Stimulated activated effector memory CD8-positive, alpha-beta T cell treated with anti-CD3 and anti-CD28 coated beads, Interleukin-12 subunit alpha, Interleukin-12 subunit beta, amount 100 ng/mL, for 72 hours (primary cell): ENCODE measurements around the gene ADGRB2.

Source experiments
- ATAC-seq: fragments of 150-1000 bp; cut with Tn5 transposase; 2 replicates; pipeline ENCODE4 v1.10.0; 2021
- DNase-seq, 2 donors: peaks; one replicate each; pipeline ENCODE4 v3.0.0; 2021 to 2022; ENCODE audit warnings: low spot score in 2 of 2
- H3K27ac Mint-ChIP-seq: one replicate; pipeline ENCODE4 v1.8.0; 2022; ENCODE audit warnings: mild to moderate bottlenecking, mixed read lengths
- H3K36me3 Mint-ChIP-seq: one replicate; pipeline ENCODE4 v1.8.0; 2022; ENCODE audit warnings: mild to moderate bottlenecking, mixed read lengths
- H3K4me1 Mint-ChIP-seq: one replicate; pipeline ENCODE4 v1.8.0; 2022; ENCODE audit warnings: mixed read lengths
- H3K4me3 Mint-ChIP-seq: one replicate; pipeline ENCODE4 v1.8.0; 2022; ENCODE audit warnings: mild to moderate bottlenecking, mixed read lengths
- H3K9me3 Mint-ChIP-seq: one replicate; pipeline ENCODE4 v1.8.0; 2022; ENCODE audit warnings: mixed read lengths

ADGRB2 gene

GRCh38 chr1:31703431-31704270 lies 60.5 kb downstream of the ADGRB2 start, which contains the start of gene COL16A1:
Gene COL16A1 (minus strand): TSS chr1:31704017. CDS start chr1:31702193, 1,824 bp downstream.
- Mint-ChIP-seq H3K27ac (peak within 1 kb of the TSS; percentile 81), H3K4me3 (peak within 1 kb of the TSS; percentile 60), H3K4me1 (peaks cover 74% of the 10 kb centered on the region), H3K36me3 (peaks cover 11% of the 10 kb centered on the region), H3K9me3 (no peaks in the 10 kb centered on the region)
- ATAC-seq (no peak), DNase-seq (no peak)

- no peak overlapping the region for H3K4me3 Mint-ChIP-seq
- no peak overlapping the region for H3K27ac Mint-ChIP-seq
- H3K9me3 Mint-ChIP-seq: no peaks in the 10 kb centered on the region
- ATAC-seq (no peak), DNase-seq (no peak)
- H3K4me1 Mint-ChIP-seq: peaks cover 69% of the 10 kb centered on the region
- peaks cover 11% of the 10 kb centered on the region for H3K36me3 Mint-ChIP-seq
Measured at GRCh38 chr1:31702836-31703404, 61.2 kb downstream of the ADGRB2 start.

- H3K27ac Mint-ChIP-seq: peak overlapping the region; percentile 81
Measured at GRCh38 chr1:31701091-31701736, 62.9 kb downstream of the ADGRB2 start.

GRCh38 chr1:31700468-31701090 lies 63.6 kb downstream of the ADGRB2 start:
- Mint-ChIP-seq H3K27ac (peak overlapping the region; percentile 81), H3K4me1 (peaks cover 60% of the 10 kb centered on the region), H3K36me3 (peaks cover 7% of the 10 kb centered on the region), H3K9me3 (no peaks in the 10 kb centered on the region), H3K4me3 (no peak overlapping the region)
- no peak for DNase-seq
- ATAC-seq: no peak

More at GRCh38 chr1:31701091-31701736, 62.9 kb downstream of the ADGRB2 start:
- ATAC-seq (no peak), DNase-seq (no peak)
- no peaks in the 10 kb centered on the region for H3K9me3 Mint-ChIP-seq
- H3K4me3 Mint-ChIP-seq: no peak overlapping the region
- H3K4me1 Mint-ChIP-seq: peaks cover 67% of the 10 kb centered on the region
- H3K36me3 Mint-ChIP-seq: peaks cover 11% of the 10 kb centered on the region

GRCh38 chr1:31699341-31699891 lies 64.7 kb downstream of the ADGRB2 start:
- H3K36me3 Mint-ChIP-seq: peaks cover under 1% of the 10 kb centered on the region
- ATAC-seq (peak; percentile 65), DNase-seq (no peak)
- H3K9me3 Mint-ChIP-seq: no peaks in the 10 kb centered on the region
- H3K4me1 Mint-ChIP-seq: peaks cover 49% of the 10 kb centered on the region
- no peak overlapping the region for H3K4me3 Mint-ChIP-seq
- H3K27ac Mint-ChIP-seq: peak overlapping the region; percentile 81

GRCh38 chr1:31697369-31697984 lies 66.7 kb downstream of the ADGRB2 start:
- DNase-seq (no peak), ATAC-seq (no peak)
- H3K4me3 Mint-ChIP-seq: no peak overlapping the region
- no peaks in the 10 kb centered on the region for H3K9me3 Mint-ChIP-seq
- peak overlapping the region; percentile 32 for H3K27ac Mint-ChIP-seq
- peaks cover 46% of the 10 kb centered on the region for H3K4me1 Mint-ChIP-seq
- H3K36me3 Mint-ChIP-seq: no peaks in the 10 kb centered on the region

- ATAC-seq (no peak), DNase-seq (no peak)
- peaks cover 37% of the 10 kb centered on the region for H3K4me1 Mint-ChIP-seq
- no peaks in the 10 kb centered on the region for H3K9me3 Mint-ChIP-seq
- no peak overlapping the region for H3K4me3 Mint-ChIP-seq
- no peak overlapping the region for H3K27ac Mint-ChIP-seq
- no peaks in the 10 kb centered on the region for H3K36me3 Mint-ChIP-seq
Measured at GRCh38 chr1:31696242-31696641, 67.9 kb downstream of the ADGRB2 start.

GRCh38 chr1:31695327-31695726 lies 68.8 kb downstream of the ADGRB2 start:
- H3K27ac Mint-ChIP-seq: no peak overlapping the region
- no peaks in the 10 kb centered on the region for H3K9me3 Mint-ChIP-seq
- no peak for DNase-seq
- no peak for ATAC-seq
- H3K4me1 Mint-ChIP-seq: peaks cover 28% of the 10 kb centered on the region
- H3K36me3 Mint-ChIP-seq: no peaks in the 10 kb centered on the region
- no peak overlapping the region for H3K4me3 Mint-ChIP-seq

GRCh38 chr1:31694964-31695313 lies 69.2 kb downstream of the ADGRB2 start:
- Mint-ChIP-seq H3K36me3 (no peaks in the 10 kb centered on the region), H3K27ac (no peak overlapping the region), H3K9me3 (no peaks in the 10 kb centered on the region), H3K4me3 (no peak overlapping the region), H3K4me1 (peaks cover 24% of the 10 kb centered on the region)
- no peak for ATAC-seq
- no peak for DNase-seq

- Mint-ChIP-seq H3K4me1 (peaks cover 18% of the 10 kb centered on the region), H3K9me3 (no peaks in the 10 kb centered on the region), H3K4me3 (no peak overlapping the region), H3K36me3 (no peaks in the 10 kb centered on the region), H3K27ac (no peak overlapping the region)
- ATAC-seq (no peak), DNase-seq (no peak)
Measured at GRCh38 chr1:31694069-31694963, 69.8 kb downstream of the ADGRB2 start.

- ATAC-seq: no peak
- Mint-ChIP-seq H3K27ac (no peak overlapping the region), H3K4me3 (no peak overlapping the region)
Measured at GRCh38 chr1:31693231-31693630, 70.9 kb downstream of the ADGRB2 start.

GRCh38 chr1:31691951-31692350 lies 72.2 kb downstream of the ADGRB2 start:
- Mint-ChIP-seq H3K27ac (no peak overlapping the region), H3K9me3 (no peaks in the 10 kb centered on the region), H3K4me3 (no peak overlapping the region), H3K4me1 (no peaks in the 10 kb centered on the region), H3K36me3 (no peaks in the 10 kb centered on the region)
- ATAC-seq (no peak), DNase-seq (no peak)

More at GRCh38 chr1:31693231-31693630, 70.9 kb downstream of the ADGRB2 start:
- no peak for DNase-seq
- H3K9me3 Mint-ChIP-seq: no peaks in the 10 kb centered on the region
- peaks cover 12% of the 10 kb centered on the region for H3K4me1 Mint-ChIP-seq
- H3K36me3 Mint-ChIP-seq: no peaks in the 10 kb centered on the region

GRCh38 chr1:31691446-31691845 lies 72.7 kb downstream of the ADGRB2 start:
- Mint-ChIP-seq H3K36me3 (no peaks in the 10 kb centered on the region), H3K27ac (no peak overlapping the region), H3K4me1 (no peaks in the 10 kb centered on the region), H3K4me3 (no peak overlapping the region), H3K9me3 (no peaks in the 10 kb centered on the region)
- ATAC-seq: no peak
- DNase-seq: no peak

- H3K9me3 Mint-ChIP-seq: no peaks in the 10 kb centered on the region
- no peaks in the 10 kb centered on the region for H3K36me3 Mint-ChIP-seq
- H3K4me1 Mint-ChIP-seq: no peaks in the 10 kb centered on the region
- no peak for DNase-seq
- ATAC-seq: no peak
- H3K4me3 Mint-ChIP-seq: no peak overlapping the region
- no peak overlapping the region for H3K27ac Mint-ChIP-seq
Measured at GRCh38 chr1:31690921-31691320, 73.2 kb downstream of the ADGRB2 start.
